Anterior cingulate cortex (tissue), 58 donors: ENCODE measurements around the gene LORICRIN.

Experiments used
- DNase-seq, 58 donors: peaks; one replicate each; lab custom pipeline; 2025; lab: John Stamatoyannopoulos, UW

The LORICRIN gene

DNA sequence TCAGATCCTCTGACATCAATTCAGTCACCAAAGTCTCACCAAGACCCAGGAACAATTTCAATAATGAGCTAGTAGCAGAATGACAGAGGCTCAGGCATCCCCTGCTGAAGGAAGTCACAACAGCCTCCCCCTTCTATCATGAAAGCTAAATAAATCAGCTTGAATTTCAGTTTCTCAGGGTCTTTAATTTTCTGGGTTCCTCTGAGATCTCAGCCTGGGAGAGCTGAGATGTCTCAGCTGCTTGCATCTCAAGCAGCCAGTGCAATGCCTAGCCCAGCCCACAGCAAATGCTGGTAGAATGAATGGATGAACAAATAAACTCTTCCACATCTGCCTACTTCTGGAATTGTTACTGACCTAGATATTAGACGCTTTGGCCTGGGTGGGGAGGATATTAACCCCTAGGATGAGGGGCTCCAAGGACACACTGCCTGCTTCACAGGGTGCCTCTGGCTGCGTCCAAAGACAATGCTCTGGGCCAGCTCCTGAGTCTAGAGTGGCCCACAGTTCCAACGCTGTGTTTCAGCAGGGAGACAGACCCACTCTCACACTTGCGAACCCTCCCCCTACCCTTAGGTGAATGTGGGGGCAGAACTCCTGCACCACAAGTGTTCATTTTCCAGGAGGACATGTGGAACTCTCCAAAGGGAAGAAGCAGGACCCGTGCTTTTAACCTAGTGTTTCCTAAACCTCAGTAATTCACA, 11.2 kb upstream of the LORICRIN start:
- DNase-seq = no peak

DNA sequence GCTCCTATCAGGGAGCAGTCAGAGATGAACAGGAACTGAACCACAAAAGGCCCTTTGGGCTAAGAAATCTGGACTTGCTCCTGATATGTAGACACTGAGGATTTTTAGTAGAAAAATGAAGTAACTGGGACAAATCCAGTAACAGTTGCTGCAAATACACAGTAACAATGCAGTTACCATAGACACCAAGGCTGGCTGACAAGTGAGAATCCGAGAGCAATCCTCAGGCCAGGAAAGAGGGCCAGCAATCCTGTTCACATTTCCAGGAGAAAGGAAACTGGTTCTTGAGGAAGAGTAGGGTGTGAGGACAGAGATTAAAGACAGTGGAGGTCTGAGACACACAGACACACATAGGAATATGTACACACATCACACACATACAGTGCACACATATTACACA, 9.3 kb upstream of the LORICRIN start:
- peak in 7 of 58 donors; percentile 3 to 40 (median 18) for DNase-seq

DNA sequence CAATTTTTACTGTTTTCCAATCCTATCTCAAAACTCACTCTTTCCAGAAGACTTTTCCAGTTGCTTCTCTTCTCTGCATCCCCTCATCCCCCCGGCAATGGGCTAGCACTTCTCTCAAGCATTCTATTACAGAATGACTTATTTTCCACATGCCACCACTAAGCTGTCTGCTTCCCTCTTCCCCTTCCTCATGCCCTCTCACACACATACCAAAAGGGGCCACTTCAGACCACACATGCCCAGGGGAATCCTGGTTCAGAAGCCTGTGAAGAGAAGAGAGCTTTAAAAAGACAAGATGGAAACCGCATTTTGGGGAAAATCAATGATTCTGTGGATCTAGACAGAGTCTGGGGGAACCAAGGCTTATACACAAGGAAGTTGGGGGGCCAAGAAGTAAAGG, 8.4 kb upstream of the LORICRIN start:
- DNase-seq = no peak

DNA sequence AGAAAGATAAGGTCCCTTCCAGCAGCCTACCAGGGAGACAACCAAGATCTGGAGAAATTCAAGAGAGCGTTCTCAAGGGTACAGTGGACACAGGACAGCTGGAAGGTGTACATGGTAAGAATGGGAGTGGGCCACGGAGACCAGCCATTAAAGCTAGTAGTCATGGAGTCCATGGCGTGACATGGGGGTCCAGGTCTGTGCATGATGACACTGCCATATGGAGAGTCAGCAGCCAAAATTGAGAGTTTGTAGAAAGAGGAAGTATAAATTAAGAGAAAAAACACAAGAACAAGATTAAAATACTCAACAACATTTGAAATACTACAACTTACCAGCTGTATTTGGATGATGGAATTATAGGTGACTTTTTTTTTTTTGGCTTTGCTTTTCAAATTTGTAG, 7.9 kb upstream of the LORICRIN start:
- DNase-seq = no peak

DNA sequence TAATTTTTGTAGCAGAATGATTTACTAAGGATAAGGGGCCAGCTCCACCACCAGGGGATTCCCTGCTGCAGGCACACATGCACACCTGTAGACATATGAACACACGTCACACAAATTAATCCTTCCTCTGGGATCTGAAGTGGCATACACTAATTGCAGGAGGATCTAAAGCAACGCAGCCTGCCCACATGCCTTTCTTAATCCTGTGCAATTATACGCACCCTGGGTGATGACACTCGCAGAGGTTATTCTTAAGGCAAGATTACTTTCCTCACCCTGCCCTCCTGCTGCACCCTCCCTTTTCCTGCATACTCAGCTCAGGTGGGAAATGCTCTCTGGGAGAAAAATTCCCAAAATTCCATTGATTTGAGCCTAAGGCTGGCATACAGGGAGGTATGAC, 7.5 kb upstream of the LORICRIN start:
- no peak for DNase-seq

DNA sequence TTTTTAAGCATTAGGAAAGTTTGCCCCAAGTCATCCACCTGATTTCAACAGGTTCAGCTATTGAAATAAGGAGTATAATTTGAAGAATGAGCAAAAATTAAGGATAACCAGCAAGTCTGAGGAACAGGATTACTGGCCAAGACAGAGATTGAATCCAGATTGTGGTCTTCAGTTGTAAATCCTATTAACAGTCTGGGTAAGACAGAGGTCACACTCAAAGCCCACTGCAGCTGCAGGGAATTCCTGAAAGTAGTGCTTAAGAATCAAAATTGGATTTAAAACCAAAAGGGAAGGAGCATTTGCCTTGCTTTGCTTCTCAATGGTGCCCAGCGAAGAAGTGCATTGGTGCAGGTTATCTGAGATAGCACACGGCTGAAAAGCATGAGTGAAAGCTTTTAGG, 6.4 kb upstream of the LORICRIN start:
- DNase-seq = no peak

DNA sequence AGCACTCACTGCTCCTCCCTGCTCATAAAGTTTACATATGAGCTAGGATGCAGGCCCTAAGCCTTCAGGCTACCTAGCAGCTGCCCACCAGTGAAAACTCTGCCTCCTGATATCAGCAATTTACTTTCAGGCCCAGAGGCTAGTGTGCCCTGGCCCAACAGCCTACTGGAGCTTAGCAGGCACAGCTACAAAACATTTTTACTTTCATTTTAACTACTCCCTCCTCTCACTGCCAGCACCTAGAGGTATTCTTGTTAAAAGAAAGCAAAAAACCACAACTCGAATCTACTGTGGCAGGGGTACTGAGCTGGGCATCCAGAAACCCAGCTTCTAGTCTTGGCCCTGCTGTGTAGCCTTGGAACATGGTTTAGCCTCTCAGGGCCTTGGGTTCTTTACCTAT, 5.8 kb upstream of the LORICRIN start:
- no peak for DNase-seq

DNA sequence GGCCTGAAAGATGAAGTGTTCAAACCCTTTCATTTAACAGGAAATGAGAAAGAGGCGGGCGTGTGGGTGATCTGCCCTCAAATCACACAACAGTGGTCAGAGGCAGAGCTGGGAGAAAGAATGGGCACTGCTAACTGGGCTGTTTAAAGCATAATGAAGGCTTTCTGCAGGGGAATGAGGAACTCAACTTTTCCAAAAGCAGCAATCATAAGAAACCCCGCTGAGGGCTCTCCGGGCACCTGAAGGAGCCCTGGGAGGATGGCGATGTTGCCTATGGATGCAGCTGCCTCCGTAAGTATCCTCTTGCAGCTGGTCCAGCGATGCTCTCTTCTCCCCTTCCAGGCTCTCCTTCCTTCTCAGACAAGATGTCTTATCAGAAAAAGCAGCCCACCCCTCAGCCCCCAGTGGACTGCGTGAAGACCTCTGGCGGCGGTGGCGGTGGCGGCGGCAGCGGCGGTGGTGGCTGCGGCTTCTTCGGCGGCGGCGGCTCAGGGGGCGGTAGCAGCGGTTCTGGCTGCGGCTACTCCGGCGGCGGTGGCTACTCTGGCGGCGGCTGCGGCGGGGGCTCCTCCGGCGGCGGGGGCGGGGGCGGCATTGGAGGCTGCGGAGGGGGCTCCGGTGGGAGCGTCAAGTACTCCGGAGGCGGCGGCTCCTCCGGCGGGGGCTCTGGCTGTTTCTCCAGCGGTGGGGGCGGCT, 1.2 kb downstream of the LORICRIN start:
- DNase-seq = peak in 8 of 58 donors; percentile 13 to 52 (median 43)

DNA sequence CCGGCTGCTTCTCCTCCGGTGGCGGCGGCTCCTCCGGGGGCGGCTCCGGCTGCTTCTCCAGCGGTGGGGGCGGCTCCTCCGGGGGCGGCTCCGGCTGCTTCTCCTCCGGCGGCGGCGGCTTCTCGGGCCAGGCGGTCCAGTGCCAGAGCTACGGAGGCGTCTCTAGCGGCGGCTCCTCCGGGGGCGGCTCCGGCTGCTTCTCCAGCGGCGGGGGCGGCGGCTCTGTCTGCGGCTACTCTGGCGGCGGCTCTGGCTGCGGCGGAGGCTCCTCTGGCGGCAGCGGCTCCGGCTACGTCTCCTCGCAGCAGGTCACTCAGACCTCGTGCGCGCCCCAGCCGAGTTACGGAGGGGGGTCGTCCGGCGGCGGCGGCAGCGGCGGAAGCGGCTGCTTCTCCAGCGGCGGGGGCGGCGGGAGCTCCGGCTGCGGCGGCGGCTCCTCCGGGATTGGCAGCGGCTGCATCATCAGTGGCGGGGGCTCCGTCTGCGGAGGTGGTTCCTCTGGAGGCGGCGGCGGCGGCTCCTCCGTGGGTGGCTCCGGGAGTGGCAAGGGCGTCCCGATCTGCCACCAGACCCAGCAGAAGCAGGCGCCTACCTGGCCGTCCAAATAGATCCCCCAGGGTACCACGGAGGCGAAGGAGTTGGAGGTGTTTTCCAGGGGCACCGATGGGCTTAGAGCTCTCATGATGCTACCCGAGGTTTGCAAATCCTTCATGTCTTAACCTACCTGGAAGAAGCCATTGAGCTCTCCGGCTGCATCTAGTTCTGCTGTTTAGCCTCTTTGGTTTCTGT, 2.0 kb downstream of the LORICRIN start:
- DNase-seq = peak in 34 of 58 donors; percentile 9 to 76 (median 38)

DNA sequence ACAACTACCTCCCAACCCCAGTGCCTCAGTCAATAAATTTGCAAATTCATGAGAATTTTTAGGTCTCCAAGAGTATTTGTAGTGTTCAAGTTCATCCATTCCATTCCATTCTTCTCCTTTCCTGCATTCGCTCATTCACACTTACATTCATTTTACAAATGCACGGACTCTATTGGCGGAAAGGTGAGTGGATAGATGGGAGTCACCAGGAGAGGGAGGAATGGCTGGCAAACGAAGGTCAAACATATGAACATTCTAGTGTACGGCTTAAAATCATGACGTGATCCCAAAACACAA, 2.5 kb downstream of the LORICRIN start:
- no peak for DNase-seq

DNA sequence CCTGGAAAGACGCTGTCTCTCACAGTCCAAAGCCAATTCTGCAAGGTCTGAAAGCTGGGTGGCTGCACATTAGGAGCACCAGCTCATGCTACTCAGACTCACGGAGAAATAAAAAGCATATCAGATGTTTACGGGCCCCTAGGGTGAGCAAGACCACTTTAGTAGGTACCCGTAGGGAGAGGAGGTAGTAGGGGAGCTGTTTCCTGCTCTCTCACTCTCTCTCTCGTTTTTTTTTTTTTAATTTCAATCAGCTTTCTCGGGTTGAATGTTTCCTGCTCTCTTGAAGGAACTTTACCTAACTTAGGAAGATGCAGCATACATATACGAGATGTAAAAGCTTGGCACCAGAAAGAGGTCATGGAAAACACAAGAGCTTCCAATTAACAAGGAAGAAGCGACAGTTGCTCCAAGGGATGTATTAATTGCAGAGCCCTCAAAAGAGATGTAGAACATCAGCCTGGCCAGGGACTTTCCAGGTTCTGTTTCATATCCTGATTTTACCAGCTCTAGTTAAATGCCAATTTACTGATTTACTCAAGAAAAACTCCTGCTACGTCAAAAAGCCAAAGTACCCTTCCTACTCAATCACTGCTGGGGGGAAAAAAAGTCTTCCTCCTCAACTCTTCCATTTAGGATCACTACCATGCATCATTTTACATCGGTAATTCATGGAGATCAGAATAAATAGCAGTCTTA, 3.1 kb downstream of the LORICRIN start:
- no peak for DNase-seq

DNA sequence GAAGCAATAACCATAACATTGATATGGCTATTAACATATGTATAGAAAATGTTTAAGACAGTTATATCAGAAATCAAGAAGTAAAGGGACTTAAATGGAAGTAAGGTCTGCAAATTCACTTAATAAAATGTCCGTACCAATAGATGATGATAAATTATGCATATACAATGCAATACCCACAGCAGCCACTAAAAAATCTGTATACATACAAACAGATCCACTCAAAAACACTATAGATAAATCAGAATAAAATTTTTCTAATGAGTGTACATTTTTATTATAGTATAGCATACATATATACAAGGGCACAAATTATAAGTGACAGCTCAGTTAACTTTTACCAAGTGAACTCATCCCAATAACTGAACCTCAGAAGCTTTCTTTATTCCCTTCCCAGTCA, 6.0 kb downstream of the LORICRIN start:
- DNase-seq = no peak

DNA sequence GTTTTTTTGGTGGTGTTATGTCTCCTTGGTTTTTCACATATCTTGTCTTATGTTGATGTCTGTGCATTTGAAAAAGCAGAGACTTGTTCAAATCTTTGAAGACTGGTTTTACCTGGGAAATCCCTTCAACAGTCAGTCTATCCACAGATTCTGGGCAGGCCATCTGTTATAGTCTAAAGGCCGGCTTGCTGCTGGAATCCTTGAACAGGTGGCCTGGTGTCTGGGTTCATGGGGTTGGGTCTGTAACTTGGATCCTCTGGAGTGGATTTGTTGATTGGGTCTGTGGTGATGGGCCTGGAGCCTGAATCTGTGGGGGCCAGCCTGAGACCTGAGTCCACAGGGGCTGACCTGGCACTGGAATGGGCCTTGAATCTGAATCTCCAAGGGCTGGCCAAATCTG, 12.2 kb downstream of the LORICRIN start:
- no peak for DNase-seq

DNA sequence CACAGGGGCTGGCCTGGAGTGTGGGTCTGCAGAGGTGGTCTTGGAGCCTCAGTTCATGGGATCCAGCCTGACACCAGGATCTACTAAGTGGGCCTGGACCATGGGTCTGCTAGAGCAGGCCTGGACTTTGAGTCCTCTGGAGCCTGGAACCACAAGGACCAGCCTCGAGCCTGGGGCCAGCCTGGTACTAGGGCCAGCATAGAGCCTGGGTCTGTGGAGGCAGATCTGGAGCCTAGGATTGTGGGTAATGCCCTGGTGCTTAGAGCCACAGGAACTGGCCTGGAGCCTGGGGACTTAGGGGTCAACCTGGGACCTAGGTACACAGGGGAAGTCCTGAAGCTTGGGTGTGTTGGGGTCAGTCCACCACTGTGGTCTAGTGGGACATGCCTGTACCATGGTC, 12.7 kb downstream of the LORICRIN start:
- DNase-seq = no peak

DNA sequence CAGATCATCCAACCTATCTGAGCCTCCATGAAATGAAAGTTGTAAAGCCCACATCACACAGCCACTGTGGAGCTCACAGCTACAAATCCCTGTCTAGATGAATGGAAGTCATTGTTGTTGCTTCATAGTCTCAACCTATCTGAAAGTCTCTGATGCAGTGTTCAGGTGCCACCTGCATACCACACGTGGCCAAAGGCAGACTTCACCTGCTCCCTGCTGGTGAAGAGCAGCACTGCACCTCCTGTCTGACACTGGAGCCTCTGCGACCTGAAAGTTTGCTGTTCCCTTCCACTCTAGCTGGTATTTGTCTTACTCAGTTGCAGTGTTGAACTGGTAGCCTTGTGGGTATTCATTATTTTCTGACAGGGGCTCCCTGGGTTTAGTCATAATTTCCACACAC, 18.4 kb downstream of the LORICRIN start:
- DNase-seq = no peak

DNA sequence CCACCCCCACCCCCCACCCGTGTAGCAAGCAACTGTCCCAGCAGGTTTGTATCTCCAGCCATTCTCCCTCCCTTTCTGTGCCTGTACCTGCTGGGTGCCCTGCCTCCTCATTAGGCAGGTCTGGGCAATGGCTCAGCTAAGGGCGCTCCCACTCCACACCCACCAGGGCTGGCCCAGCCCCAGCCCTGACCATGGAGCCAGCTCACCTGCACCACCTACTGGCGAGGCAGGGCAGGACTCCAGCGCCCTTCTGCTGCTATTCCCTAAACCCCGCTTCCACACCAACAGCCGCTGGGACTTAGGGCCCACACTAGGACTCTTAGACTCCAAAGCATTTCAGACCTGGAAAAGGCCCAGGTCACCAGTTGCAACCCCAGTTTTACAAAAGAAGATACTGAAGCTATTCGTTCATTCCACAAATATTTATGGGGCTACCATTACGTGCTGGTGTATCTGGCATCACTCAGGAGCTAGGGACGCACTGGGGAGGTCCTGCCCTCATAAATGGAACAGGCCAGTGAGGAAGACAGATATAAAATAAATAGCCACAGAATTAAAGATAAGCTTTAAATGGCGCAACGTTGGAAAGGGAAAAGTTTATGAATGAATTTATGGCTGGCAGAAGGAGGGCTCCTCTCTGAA, 29.3 kb downstream of the LORICRIN start:
- DNase-seq = no peak

DNA sequence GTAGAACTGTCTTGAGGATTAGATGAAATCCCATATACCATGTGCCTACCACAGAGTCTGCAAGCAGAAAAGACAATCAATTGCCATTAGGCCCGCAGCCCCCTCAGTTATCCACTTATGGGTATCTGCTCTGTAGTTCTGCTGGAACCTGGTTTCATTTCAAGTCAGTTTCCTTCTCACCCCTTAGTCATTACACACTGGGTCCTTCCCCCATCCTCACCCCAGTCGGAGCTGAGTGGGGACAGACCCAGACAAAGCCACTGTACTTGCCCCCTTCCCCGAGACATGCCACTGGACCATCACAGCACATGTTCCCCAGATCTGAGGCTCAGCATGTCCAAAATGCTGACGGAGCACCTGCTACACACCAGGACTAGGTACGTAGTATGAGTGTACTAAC, 32.0 kb downstream of the LORICRIN start:
- no peak for DNase-seq

DNA sequence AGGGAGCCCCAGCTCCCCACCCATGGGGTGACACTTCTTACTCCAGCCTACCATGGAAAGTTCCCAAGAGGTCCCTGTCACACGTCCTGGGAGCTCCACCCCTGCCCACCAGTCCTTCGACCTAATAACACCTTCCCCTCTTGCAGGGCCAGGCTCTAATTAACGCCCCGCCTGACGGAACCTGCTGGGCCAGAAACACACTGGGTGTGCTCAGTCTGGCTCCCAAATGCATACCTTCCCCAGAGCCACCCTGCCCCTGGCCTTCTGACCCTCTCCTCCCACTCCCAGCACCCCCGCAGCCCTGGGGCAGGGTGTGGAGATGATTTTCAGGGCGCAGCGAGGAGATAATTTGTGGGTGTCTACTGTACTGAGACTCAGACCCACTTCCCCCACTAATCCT, 32.7 kb downstream of the LORICRIN start:
- DNase-seq = no peak

DNA sequence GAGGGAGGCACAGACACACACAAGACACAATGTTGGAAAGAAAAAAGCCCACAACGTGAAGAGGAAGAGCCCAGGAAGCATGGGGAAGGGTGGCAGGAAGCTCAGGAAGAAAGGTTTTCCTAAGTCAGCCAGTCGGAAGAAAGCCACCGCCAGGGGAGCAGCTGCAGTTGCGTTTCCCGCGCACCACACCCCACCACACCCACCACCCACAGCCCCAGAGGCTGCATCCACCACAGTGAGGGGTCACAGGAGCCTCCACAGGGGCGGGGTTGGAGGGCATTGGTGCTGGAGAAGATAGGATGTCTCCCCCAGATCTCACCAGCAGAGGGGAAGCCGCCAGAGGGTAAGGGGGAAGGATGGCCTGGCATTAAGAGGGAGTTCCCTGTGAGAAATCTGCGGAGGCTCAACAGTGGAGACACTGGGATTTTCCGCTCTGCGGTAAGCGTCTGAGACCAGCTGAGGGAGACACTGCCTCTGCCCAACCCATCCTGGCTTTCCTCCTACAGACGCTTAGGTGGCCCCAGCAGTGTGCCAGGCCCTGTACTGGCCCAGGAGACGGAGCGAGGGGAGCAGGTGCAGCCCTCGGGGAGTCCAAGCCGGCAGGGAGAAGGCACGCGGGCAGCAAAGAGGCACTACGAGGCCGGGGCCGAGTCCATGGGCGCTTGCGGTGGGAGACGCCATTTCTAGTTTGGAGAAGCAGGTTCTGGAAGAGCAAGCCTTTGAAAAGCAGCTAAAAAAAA, 33.4 kb downstream of the LORICRIN start:
- DNase-seq = no peak

DNA sequence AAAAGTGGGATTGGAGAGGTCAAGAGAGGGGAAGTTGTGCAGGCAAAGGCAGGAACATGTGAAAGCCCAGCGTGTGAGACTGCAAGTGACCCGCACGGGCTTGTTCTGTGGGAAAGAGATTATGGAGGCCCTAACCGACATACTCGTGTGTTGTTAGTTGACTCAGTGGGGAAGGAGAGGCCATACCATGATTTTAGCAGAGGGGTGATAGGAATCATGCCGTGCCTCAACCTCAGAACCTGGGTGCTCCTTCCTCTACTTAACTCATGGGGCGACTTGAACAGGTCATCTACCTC, 33.9 kb downstream of the LORICRIN start:
- DNase-seq = no peak
